ENCODE measurements around the gene CDRT15L2.
"Not testable (repeated sequence)": the region's sequence is repeated elsewhere in the genome, so short reads cannot be mapped to it uniquely, and the experiment has no call there.

CDRT15L2 gene

GRCh38 chr17:20583891-20584577 is 4.5 kb downstream of the CDRT15L2 start:
- peak; percentile 8 for DNase-seq

DNA sequence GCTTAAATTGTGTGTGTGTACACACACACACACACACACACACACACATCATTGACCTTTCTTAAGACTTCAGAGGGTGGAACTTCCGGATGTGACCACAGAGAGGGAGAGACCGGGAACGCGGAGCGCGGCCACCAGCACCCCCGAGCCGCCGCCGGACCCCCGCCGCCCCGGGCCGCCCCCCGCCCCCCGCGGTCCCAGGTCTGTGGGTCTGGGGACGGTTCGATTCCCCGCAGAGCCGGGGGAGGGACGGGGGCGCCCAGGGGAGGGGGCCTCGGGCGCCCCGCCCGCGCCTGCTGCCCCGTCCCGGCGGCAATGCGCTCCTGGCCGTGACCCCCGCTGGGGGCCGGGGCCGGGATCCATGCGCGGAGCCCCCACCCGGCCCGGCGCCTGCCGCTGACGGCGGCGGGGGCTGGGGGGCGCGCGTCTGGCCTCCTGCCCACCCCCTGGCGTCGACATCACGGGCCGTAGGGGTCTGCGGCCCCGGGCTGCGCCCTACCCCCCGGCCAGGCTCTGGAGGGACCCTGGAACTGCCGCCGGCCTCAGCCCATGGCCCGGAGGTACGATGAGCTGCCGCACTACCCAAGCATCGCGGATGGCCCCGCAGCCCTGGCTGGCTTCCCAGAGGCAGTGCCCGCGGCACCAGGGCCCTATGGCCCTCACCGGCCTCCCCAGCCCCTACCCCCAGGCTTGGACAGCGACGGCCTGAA is 9.4 kb downstream of the CDRT15L2 start:
- DNase-seq: not testable (repeated sequence)

DNA sequence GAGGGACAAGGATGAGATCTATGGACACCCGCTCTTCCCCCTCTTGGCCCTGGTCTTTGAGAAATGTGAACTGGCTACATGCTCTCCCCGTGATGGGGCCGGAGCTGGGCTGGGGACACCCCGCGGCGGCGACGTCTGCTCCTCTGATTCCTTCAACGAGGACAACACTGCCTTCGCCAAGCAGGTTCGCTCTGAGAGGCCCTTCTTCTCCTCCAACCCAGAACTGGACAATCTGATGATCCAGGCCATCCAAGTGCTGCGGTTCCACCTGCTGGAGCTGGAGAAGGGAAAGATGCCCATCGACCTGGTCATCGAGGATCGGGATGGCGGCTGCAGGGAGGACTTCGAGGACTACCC is 9.9 kb downstream of the CDRT15L2 start:
- not testable (repeated sequence) for DNase-seq

DNA sequence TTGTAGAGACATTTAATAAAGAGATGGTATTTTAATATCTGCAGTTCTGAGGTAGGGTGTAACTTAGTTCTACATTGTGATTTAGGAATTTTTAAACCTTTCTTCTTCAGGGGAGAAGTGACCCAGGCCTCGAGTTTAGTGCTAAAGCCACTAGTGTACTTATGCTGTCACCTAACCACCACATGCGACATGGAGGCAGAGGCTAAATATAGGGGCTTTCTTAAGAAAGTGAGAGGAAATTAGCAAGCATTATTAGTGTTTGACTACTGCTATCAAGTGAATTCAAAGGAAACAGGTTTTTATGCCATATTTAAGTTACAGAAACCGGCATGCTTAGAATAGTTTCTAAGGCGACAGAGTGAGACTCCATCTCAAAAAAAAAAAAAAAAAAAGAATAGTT is 11.5 kb downstream of the CDRT15L2 start:
- DNase-seq: not testable (repeated sequence)

GRCh38 chr17:20605568-20605967 is 26.0 kb downstream of the CDRT15L2 start:
- DNase-seq: not testable (repeated sequence)

- peak; percentile 26 for DNase-seq
These were observed 30.0 kb downstream of the CDRT15L2 start for GRCh38 chr17:20609490-20609889.

- DNase-seq: no peak
These were observed 31.8 kb downstream of the CDRT15L2 start for GRCh38 chr17:20611309-20611708.

- DNase-seq: no peak
These were observed 33.1 kb downstream of the CDRT15L2 start for GRCh38 chr17:20612635-20613034.

GRCh38 chr17:20613248-20613647 is 33.7 kb downstream of the CDRT15L2 start:
- DNase-seq: no peak

GRCh38 chr17:20613905-20614304 is 34.4 kb downstream of the CDRT15L2 start:
- no peak for DNase-seq

DNA sequence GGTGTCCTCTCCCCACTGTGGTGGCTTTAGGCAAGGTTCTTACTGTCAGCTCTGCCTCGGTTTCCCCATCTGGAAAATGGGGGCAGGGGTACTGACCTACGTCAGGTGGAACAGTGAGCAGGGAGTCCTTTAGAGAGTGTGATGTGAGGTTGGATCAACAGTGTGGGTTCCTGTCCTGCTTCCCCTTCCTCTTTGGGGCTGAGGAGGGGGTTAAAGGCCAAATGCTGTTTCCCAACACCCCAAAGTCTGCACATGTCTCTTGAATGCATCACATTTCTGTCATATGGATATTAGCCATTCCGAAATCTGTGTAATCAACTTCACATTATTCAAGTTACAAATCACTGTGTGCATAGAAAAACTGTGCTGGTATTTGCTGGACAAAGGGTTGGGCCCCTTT is 35.9 kb downstream of the CDRT15L2 start:
- DNase-seq: not testable (repeated sequence)
